DMS79 treated with DMSO at 0.1 percent for 48 hours (cell line): Measurements from ENCODE around the gene EFCAB5.
"Not testable (repeated sequence)": the region's sequence is repeated elsewhere in the genome, so short reads cannot be mapped to it uniquely, and the experiment has no call there.

Source experiments
- DNase-seq: peaks from one replicate; lab custom pipeline; 2025; lab: John Stamatoyannopoulos, UW

The EFCAB5 gene

GRCh38 chr17:30005709-30006320 is 64.4 kb downstream of the EFCAB5 start:
- no peak for DNase-seq

- DNase-seq: not testable (repeated sequence)
Measured at GRCh38 chr17:30011934-30012333, 70.5 kb downstream of the EFCAB5 start.

GRCh38 chr17:30021708-30022317 is 80.4 kb downstream of the EFCAB5 start:
- peak; percentile 58 for DNase-seq

GRCh38 chr17:30025325-30025724 is 83.9 kb downstream of the EFCAB5 start:
- not testable (repeated sequence) for DNase-seq

GRCh38 chr17:30027676-30028075 is 86.2 kb downstream of the EFCAB5 start:
- no peak for DNase-seq

- DNase-seq: no peak
Measured at GRCh38 chr17:30031214-30031869, 89.9 kb downstream of the EFCAB5 start.

GRCh38 chr17:30035369-30035768 is 93.9 kb downstream of the EFCAB5 start:
- no peak for DNase-seq

GRCh38 chr17:30040719-30041518 is 99.5 kb downstream of the EFCAB5 start:
- not testable (repeated sequence) for DNase-seq

GRCh38 chr17:30041551-30041950 is 100.1 kb downstream of the EFCAB5 start:
- DNase-seq: no peak

GRCh38 chr17:30062372-30062771 is 120.9 kb downstream of the EFCAB5 start:
- no peak for DNase-seq

- DNase-seq: no peak
Measured at GRCh38 chr17:30064738-30065137, 123.3 kb downstream of the EFCAB5 start.

- no peak for DNase-seq
Measured at GRCh38 chr17:30068465-30068864, 127.0 kb downstream of the EFCAB5 start.

- no peak for DNase-seq
Measured at GRCh38 chr17:30074254-30074653, 132.8 kb downstream of the EFCAB5 start.

GRCh38 chr17:30074730-30075129 is 133.3 kb downstream of the EFCAB5 start:
- DNase-seq: no peak

- no peak for DNase-seq
Measured at GRCh38 chr17:30082773-30083172, 141.3 kb downstream of the EFCAB5 start.

GRCh38 chr17:30084788-30085187 is 143.4 kb downstream of the EFCAB5 start:
- peak; percentile 61 for DNase-seq

- no peak for DNase-seq
Measured at GRCh38 chr17:30086896-30087295, 145.5 kb downstream of the EFCAB5 start.

- not testable (repeated sequence) for DNase-seq
Measured at GRCh38 chr17:30087431-30087830, 146.0 kb downstream of the EFCAB5 start.

GRCh38 chr17:30091121-30091670 is 149.8 kb downstream of the EFCAB5 start:
- DNase-seq: no peak

- no peak for DNase-seq
Measured at GRCh38 chr17:30091771-30092170, 150.3 kb downstream of the EFCAB5 start.

GRCh38 chr17:30092886-30093285 is 151.5 kb downstream of the EFCAB5 start:
- no peak for DNase-seq

- DNase-seq: peak; percentile 46
Measured at GRCh38 chr17:30093463-30094147, 152.2 kb downstream of the EFCAB5 start.
